Adrenal gland (tissue), 12 donors: ENCODE results near the gene UCK1. TPM values are rescaled to one million over a fixed set of nuclear protein-coding genes. Genes with fewer than 3 reads are reported as not detected.

Experiments used
- DNase-seq, 7 donors: peaks; one replicate each; pipeline ENCODE4 v3.0.0-alpha.2; 2019 to 2020
- H3K27ac ChIP-seq, 5 donors: fragments of 200-600 bp; sonication (generic) in 4 of 5; 1 replicate in 3 of 5; 2 replicates in 2 of 5; pipeline versions ENCODE4 v1.5.1 to v1.8.0; 2016 to 2020; ENCODE audit warnings: mild to moderate bottlenecking in 1 of 5
- H3K27me3 ChIP-seq: fragments of 200-600 bp; 2 replicates; pipeline ENCODE4 v1.8.0; 2021
- H3K36me3 ChIP-seq, 2 donors: fragments of 200-600 bp; replicated peaks in 1 of 2; 1 replicate in 1 of 2; 2 replicates in 1 of 2; pipeline versions ENCODE4 v1.5.1 to v1.8.0; 2018 to 2022
- H3K4me1 ChIP-seq, 2 donors: fragments of 200-600 bp; replicated peaks in 1 of 2; 1 replicate in 1 of 2; 2 replicates in 1 of 2; pipeline versions ENCODE4 v1.5.1 to v1.8.0; 2018 to 2021
- H3K4me3 ChIP-seq, 4 donors: fragments of 200-600 bp; sonication (generic) in 3 of 4; one replicate each; pipeline ENCODE4 v1.5.1; 2016 to 2018
- H3K9me3 ChIP-seq, 3 donors: fragments of 200-600 bp; sonication (generic) in 1 of 3; replicated peaks in 1 of 3; 1 replicate in 2 of 3; 2 replicates in 1 of 3; pipeline versions ENCODE4 v1.5.1 to v1.8.0; 2016 to 2021
- POLR2A ChIP-seq, 2 donors: fragments of 450-650 bp; IDR thresholded peaks; one replicate each; pipeline ENCODE4 v1.6.1; 2017; ENCODE audit warnings: antibody characterized with exemption in 2 of 2, mild to moderate bottlenecking in 2 of 2, moderate library complexity in 1 of 2
- WGBS, 4 donors: extraction: QIAGEN DNeasy Blood & Tissue Kit in 2 of 4; methylation state at CpG; one replicate each; pipeline versions ENCODE4 v1.1.5 to v1.1.7; 2013 to 2017; 5-methylcytosine and 5-hydroxymethylcytosine counted together
- intact Hi-C, 2 donors: fragments of 100-400 bp; cut with DNase I; formaldehyde crosslinking; loops; one replicate each; pipeline versions ENCODE4 v1.14.1 to v1.15.0; 2022 to 2023
- polyA plus RNA-seq, 3 donors: library from polyadenylated mRNA; stranded (reverse); fragments of 200-250 nt in 2 of 3; fragments of 350-450 nt in 1 of 3; fragmentation: Illumina TruSeq in 1 of 3; extraction: RNeasy Lipid Tissue Mini Kit (QIAGEN cat#74804) in 1 of 3; gene quantifications; one replicate each; pipeline ENCODE4 v1.2.3, GENCODE V29; 2013 to 2014
- total RNA-seq, 9 donors: library from RNA; depleted of rRNA in 4 of 9; stranded (reverse); fragments of >200 nt in 4 of 9; fragments of 120-200 nt in 1 of 9; fragmentation: NEBNext Ultra II Directional in 1 of 9; extraction: Animal tissue kit (Norgen Biotek cat#: 25700) in 1 of 9; gene quantifications; one replicate each; pipeline versions ENCODE4 v1.1.0 to v1.2.4, GENCODE V29; 2013 to 2023
- TF ChIP-seq, protein P1 (sequence below), 6 experiments: fragments of 450-650 bp in 4 of 6; fragments of 200-600 bp in 2 of 6; sonication (generic) in 1 of 6; IDR thresholded peaks; 1 replicate in 5 of 6; 2 replicates in 1 of 6; pipeline versions ENCODE4 v1.5.1 to v1.8.0; 2016 to 2021; ENCODE audit warnings: antibody characterized with exemption in 6 of 6, mild to moderate bottlenecking in 2 of 6, moderate library complexity in 1 of 6
- donor health status: healthy with polysubstance abuse.
- donor health status: Bipolar disorder and iron deficiency.
- donor health status: DM: yes; HTN: yes; CAD: no.
- donor health status: DM: no; HTN: no; CAD: no.
- donor health status: DM: no; HTN: no; CAD: no.
- donor health status: DM: yes; HTN: yes; CAD: no.

Gene UCK1
- total and polyA plus RNA-seq, 12 donors, result 17.9 to 97.0 (median 34.7) TPM

DNA sequence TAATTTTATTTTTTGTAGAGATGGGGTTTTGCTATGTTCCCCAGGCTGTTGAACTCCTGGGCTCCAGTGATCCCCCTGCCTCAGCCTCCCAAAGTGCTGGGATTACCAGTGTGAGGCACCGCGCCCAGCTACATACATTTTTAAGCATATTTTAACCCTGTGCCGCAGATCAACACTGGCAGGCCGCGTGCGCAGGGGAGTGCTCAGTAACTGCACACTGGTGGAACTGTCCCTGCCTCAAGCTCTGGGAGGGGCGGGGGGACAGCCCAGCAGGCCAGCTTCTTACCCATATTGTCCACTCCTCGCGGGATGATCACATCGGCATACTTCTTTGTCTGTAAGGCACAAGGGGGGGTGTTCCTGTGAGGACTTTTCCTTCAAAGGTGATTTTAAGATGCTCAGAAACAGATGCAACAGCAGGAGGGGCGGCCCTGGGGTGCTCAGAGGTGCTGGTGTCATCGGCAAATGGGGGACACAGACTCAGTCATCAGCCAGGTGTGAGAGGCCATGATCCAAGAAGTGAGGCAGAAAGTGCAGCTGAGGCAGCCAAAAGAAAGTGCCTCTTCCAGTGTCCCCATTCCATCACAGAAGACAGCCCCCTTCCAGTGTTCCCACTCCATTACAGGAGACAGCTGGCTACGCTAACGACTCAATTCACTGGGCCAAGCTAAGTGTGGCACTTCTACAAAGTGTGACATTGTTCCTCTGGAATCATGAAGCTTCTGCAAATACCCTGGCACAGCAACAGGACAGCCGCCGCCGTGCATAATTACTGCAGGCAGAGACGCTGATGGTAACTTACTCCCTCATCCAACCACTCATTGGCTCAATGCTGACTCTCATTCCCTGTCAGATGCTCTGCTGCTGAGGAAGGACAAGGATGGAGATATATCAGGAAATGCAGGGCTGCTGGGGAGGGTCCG lies 5.2 kb downstream of the UCK1 start:
- WGBS, 4 donors, result 84 to 91% (median 88%) methylated on average over 18 to 19 of the region's 19 CpGs
- no peak for TF ChIP-seq POLR2A (IDR thresholded peaks at IDR 0.05)
- TF ChIP-seq, protein P1, sequence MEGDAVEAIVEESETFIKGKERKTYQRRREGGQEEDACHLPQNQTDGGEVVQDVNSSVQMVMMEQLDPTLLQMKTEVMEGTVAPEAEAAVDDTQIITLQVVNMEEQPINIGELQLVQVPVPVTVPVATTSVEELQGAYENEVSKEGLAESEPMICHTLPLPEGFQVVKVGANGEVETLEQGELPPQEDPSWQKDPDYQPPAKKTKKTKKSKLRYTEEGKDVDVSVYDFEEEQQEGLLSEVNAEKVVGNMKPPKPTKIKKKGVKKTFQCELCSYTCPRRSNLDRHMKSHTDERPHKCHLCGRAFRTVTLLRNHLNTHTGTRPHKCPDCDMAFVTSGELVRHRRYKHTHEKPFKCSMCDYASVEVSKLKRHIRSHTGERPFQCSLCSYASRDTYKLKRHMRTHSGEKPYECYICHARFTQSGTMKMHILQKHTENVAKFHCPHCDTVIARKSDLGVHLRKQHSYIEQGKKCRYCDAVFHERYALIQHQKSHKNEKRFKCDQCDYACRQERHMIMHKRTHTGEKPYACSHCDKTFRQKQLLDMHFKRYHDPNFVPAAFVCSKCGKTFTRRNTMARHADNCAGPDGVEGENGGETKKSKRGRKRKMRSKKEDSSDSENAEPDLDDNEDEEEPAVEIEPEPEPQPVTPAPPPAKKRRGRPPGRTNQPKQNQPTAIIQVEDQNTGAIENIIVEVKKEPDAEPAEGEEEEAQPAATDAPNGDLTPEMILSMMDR (IDR thresholded peaks at IDR 0.05), result no peak
- intact Hi-C loops, result no loop called here
- H3K27ac ChIP-seq, result no peak overlapping the region
- no peaks in the 10 kb centered on the region for H3K27me3 ChIP-seq
- H3K4me3 ChIP-seq, result no peak overlapping the region
- H3K36me3 ChIP-seq, result peaks cover 0 to 84% of the 10 kb centered on the region in 2 donors
- no peaks in the 10 kb centered on the region for H3K9me3 ChIP-seq
- peaks cover 6 to 10% of the 10 kb centered on the region in 2 donors for H3K4me1 ChIP-seq
- DNase-seq, result no peak

- no peak for DNase-seq
- WGBS, 4 donors, result 88 to 90% (median 89%) methylated on average over 17 to 23 of the region's 23 CpGs
- Histone ChIP-seq H3K36me3 (peaks cover 0 to 93% of the 10 kb centered on the region in 2 donors), H3K4me1 (peaks cover 0 to 2% of the 10 kb centered on the region in 2 donors), H3K4me3 (no peak overlapping the region), H3K27me3 (no peaks in the 10 kb centered on the region), H3K27ac (no peak overlapping the region), H3K9me3 (no peaks in the 10 kb centered on the region)
- TF ChIP-seq, protein P1 (IDR thresholded peaks at IDR 0.05), result no peak
- TF ChIP-seq POLR2A (IDR thresholded peaks at IDR 0.05), result no peak
- intact Hi-C loops, result no loop called here
These were observed 6.3 kb downstream of the UCK1 start for GRCh38 chr9:131524665-131525315.

DNA sequence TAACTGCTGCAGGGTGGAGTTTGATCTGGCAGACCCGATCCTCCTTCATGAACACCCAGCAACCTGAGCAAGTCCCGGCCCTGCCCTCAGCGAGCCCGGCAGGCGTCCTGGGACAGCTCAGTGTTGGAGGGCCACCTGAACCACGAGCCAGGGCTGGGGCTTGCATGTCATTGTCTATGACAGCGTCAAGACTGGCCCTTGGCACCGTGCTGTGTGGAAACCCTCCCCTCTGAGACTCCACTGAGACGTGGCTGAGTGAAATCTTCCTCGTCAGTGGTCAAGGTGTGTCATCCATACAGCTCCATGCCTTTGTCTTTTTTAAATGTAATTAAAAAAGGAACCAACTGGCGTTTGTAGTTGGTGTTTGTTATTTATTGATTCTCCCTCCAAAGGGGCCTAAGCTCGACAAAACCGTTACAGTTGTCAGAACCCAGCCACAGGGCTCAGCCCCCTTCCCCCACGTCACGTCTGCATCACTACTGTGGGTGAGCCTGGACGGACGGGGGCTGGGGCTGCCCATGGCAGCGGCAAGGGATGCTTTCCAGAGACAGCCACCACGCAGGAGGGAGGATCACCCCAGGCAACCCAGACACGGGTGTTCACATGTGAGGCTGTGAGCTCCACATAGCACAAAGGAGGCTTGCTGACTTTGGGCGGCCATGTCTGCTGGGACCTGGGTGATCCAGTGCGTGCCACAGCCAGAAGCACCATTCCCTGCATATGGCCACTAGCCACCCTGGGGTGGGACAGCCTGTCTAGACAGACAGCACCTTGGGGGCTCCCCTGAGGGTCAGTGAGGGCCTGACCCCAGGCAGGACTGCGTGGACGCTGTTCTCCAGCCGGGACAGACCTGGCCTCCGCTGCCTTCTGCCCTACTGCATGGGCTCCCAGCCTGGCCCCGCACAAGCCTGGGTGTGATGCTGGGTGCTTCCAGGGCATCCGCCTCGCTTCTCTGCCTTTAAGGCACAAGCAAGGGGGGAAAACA lies 7.3 kb downstream of the UCK1 start:
- no peak for TF ChIP-seq POLR2A (IDR thresholded peaks at IDR 0.05)
- TF ChIP-seq, protein P1 (IDR thresholded peaks at IDR 0.05), result no peak
- no peak overlapping the region for H3K27ac ChIP-seq
- peaks cover 0 to 96% of the 10 kb centered on the region in 2 donors for H3K36me3 ChIP-seq
- H3K9me3 ChIP-seq, result no peaks in the 10 kb centered on the region
- H3K4me3 ChIP-seq, result no peak overlapping the region
- no peaks in the 10 kb centered on the region for H3K4me1 ChIP-seq
- no peaks in the 10 kb centered on the region for H3K27me3 ChIP-seq
- WGBS, 4 donors, result 82 to 87% (median 86%) methylated on average over 13 to 29 of the region's 29 CpGs
- intact Hi-C loops, result no loop called here
- DNase-seq, result no peak

DNA sequence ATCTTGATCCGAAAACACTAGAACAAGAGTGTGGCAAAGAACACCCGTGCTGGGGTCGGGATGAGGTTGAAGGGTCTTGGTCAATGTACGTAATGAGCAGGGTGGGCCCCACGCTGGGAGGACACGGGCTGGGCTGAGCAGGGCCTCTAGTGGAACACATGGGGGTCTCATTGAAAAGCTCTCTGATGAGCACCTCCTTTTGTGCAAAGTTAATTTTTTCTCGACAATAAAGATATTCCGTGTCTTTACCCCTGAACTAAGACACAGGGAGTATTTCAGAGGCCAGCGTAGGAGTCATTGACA lies 8.0 kb downstream of the UCK1 start:
- intact Hi-C loops, result no loop called here
- Histone ChIP-seq H3K27ac (no peak overlapping the region), H3K4me3 (no peak overlapping the region), H3K4me1 (no peaks in the 10 kb centered on the region), H3K27me3 (no peaks in the 10 kb centered on the region), H3K9me3 (no peaks in the 10 kb centered on the region), H3K36me3 (peaks cover 0 to 95% of the 10 kb centered on the region in 2 donors)
- TF ChIP-seq POLR2A (IDR thresholded peaks at IDR 0.05), result no peak
- TF ChIP-seq, protein P1 (IDR thresholded peaks at IDR 0.05), result no peak
- 87 to 93% (median 90%) methylated on average over 9 of the region's 9 CpGs for WGBS, 4 donors
- DNase-seq, result no peak
